GM19023 (cell line): ENCODE results near the gene SLC25A22.

ENCODE experiments used
- ATAC-seq: cut with Tn5 transposase; IDR thresholded peaks from one replicate; pipeline ENCODE4 v1.9.1; 2021; ENCODE audit warnings: mild to moderate bottlenecking, moderate library complexity; ENCODE audit not compliant: unreplicated experiment

SLC25A22 gene

GRCh38 chr11:761526-762108, 36.5 kb downstream of the SLC25A22 start:
- no peak for ATAC-seq

GRCh38 chr11:760236-760635, 37.8 kb downstream of the SLC25A22 start:
- ATAC-seq: no peak

- ATAC-seq: no peak
Measured at GRCh38 chr11:749731-750130, 48.4 kb downstream of the SLC25A22 start.

GRCh38 chr11:748007-748359, 50.1 kb downstream of the SLC25A22 start:
- no peak for ATAC-seq

- peak; percentile 87 for ATAC-seq
Measured at GRCh38 chr11:747158-748006, 50.7 kb downstream of the SLC25A22 start, which contains the start of gene TALDO1. TALDO1 (plus strand) TSS chr11:747464; CDS start chr11:747482, 18 bp downstream.

- ATAC-seq: peak; percentile 20
Measured at GRCh38 chr11:746289-747157, 51.6 kb downstream of the SLC25A22 start.

- ATAC-seq: no peak
Measured at GRCh38 chr11:745428-745827, 52.7 kb downstream of the SLC25A22 start.

- ATAC-seq: no peak
Measured at GRCh38 chr11:742571-743201, 55.4 kb downstream of the SLC25A22 start.

- no peak for ATAC-seq
Measured at GRCh38 chr11:742156-742546, 55.9 kb downstream of the SLC25A22 start.
